Measurements from ENCODE around the gene SSUH2.

SSUH2 gene

DNA sequence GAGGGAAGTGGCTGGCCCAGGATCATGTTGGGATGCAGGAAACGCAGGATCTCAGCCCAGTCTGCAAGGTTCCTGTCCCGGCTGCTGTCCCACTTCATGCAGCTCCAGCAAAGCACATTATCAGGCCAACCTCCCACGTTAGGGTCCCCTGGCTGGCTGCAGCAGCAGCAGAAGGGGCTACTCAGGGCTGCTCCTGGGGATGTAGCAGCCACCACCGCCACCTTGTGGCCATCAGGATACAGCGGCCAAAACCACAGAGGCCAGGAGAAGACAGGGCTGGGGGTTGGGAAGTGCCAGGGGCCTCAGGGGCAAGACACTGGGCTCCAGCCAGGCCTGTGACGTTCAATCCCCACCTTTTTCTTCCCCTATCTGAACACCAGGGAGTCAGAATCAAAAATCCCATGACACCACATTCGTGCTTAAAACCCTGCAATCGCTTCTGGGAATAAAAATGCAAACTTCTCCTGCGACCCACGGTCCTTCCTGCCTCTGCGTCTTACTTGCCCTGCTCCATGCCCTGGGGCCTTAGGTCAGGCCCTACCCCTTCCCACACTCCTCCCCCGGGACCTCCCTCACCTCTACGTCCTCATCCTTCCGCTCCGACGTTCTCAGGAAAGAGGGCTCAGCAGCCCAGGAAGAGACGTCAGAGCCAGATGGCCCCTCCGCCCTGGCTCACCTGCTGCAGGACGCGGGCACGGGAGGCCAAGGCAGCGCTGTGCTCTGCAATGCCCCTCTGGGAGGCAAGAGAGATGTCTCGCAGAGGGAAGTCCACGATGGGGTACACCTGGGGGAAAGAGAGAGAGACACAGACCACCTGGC lies 21.5 kb downstream of the SSUH2 start:
- peak; percentile 65 for DNase-seq (ENCODE audit: insufficient read length, low spot score)
- no peak for TF ChIP-seq POLR2A (IDR thresholded peaks at IDR 0.05; ENCODE audit: low read depth, low read length)
- no peak for FAIRE-seq

DNA sequence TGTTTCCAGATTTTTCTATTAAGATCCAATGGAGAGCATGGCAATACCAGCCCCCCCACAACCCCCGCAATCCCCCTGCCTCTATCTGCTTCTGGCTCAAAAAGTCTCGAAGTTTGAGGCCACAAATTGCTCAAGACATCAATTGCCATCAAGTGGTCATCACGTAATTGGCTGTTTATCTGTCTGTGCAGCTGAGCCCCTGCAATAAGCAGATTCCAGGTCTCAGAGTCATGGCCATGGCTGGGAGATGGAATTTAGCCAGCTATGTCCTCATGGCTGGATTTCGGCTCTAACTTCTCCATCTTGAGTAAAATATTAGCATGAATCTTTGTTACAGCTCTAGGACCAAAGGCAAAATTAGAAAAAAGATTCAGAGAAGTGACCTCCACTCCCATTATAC lies 22.7 kb downstream of the SSUH2 start:
- FAIRE-seq (no peak), DNase-seq (ENCODE audit: insufficient read length, low spot score) (peak; percentile 34)
- no peak for TF ChIP-seq POLR2A (IDR thresholded peaks at IDR 0.05; ENCODE audit: low read depth, low read length)

DNA sequence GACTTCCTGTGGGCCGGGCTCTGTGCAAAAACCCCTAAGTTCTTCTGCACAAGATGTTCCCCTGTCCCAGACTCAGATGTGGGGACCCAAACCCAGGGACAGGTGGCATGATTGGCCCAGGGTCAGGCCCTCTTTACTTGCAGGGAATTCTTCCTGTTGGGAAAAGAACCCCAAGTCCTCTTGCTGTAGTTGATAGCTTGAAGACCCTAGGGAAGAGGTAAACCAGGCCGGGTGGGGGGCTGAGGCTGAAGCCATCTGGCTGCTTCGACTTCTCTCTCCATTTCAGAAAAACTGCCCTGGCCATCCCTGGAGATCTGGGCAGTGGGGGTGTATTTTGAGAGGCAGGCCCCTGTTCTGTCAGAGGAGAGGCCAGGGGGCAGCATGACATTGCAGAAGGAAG lies 23.5 kb downstream of the SSUH2 start:
- no peak for TF ChIP-seq POLR2A (IDR thresholded peaks at IDR 0.05; ENCODE audit: low read depth, low read length)
- DNase-seq (ENCODE audit: insufficient read length, low spot score): no peak
- FAIRE-seq: no peak

DNA sequence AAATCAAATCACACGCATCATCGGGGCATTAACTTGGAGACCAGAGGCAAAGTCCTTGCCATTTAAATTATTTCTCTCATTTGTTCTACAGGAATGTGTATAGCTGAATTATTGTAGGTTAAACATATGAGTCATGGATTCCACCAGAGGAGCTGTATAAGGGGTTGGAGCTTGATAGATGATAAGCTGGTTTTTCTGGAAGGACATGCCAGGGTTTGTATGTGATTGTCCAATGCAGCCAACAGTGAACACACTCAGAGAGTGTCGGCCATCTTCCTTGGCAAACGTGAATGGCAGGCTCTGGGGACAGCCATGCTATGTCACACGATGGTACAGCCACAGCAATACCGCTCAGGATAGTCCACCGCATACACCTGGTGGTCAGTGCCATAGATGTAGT lies 25.1 kb downstream of the SSUH2 start:
- TF ChIP-seq POLR2A (IDR thresholded peaks at IDR 0.05; ENCODE audit: low read depth, low read length): no peak
- FAIRE-seq (no peak), DNase-seq (ENCODE audit: insufficient read length, low spot score) (no peak)

DNA sequence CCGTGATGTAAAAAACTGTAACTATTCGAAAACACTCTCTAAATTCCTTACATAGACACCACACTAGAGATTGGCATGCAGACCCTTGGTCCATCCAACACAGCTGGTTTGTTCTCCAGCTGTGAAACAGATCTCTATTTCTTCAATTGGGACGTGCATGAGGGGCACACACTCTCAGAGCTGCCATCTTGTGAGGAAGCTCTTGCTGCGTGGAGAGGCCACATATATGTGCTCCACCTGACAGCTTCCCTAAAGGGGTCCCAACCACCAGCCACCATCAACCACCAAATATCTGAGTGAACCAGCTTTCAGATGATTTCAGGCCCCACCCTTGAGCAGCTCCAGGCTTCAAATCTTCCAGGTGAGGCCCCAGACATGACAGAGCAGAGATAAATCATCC lies 25.6 kb downstream of the SSUH2 start:
- DNase-seq (ENCODE audit: insufficient read length, low spot score) (no peak), FAIRE-seq (no peak)
- TF ChIP-seq POLR2A (IDR thresholded peaks at IDR 0.05; ENCODE audit: low read depth, low read length): no peak

DNA sequence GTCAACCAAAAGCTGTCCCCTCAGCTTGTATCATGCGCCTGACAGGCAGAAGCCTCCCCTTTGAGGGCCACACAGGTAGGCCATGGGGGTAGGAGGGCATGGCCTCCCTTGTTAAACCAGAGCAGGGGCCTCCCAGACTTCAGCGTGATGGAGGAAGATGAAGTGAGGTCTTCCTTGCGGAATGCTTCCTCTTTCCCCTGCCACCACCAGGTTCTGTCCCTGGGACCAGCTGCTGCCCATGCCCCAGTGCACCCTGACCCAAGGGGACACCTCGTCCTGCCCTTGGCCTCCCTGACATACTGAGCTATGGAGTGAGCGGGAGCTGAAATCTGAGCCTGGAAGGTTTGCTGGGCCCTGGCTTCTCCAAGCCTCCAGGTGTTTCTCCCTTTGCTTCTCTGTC lies 26.7 kb downstream of the SSUH2 start:
- no peak for TF ChIP-seq POLR2A (IDR thresholded peaks at IDR 0.05; ENCODE audit: low read depth, low read length)
- FAIRE-seq: no peak
- no peak for DNase-seq (ENCODE audit: insufficient read length, low spot score)

DNA sequence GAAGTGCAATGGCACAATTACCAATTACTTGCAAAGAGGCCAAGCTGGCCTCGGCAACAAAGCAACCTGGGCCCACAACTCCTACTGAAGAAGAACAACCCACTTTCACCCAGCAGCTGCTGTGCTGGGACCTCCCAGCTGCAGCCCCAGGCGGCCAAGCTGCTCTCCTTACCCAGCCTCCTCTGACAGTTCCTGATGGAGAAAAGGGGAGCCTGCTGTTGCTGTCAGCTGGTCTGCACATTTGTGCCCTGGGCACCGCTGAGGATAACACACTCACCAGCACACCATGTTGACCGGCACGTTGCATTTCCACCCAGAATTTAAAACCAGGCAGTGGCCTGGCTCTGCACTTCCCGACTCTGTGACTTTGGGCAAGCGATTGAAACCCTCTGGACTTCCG lies 33.6 kb downstream of the SSUH2 start:
- no peak for FAIRE-seq
- TF ChIP-seq POLR2A (IDR thresholded peaks at IDR 0.05; ENCODE audit: low read depth, low read length): no peak
- DNase-seq (ENCODE audit: insufficient read length, low spot score): no peak

DNA sequence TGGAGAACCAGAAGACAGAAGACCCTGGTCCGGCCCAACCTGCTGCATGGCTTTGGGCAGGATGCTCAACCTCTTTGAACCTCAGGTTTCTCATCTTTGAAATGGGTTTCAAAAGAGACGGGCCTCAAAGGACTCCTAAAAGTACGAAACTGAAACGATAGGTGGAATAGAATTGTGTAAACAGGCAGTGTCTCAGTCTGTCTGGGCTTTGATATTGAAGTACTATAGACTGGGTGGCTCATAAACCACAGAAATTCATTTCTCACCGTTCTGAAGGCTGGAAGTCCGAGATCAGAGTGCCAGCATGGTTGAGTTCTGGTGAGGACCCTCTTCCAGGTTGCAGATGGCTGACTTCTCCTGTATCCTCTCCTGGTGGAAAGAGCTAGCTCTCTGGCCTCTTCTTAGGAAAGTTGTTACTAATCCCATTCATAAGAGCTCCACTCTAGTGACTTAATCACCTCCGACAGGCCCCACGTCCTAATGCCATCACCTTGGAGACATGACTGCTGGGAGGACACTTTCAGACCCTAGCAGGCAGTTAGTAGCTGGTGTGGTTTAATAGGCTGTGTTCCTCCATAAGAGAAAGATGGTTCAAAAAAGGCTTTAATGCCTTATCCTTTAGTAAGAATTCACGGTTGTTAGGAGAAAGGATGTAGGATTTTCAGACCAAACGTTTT lies 35.7 kb downstream of the SSUH2 start:
- DNase-seq (ENCODE audit: insufficient read length, low spot score): no peak
- FAIRE-seq: no peak
- no peak for TF ChIP-seq POLR2A (IDR thresholded peaks at IDR 0.05; ENCODE audit: low read depth, low read length)

DNA sequence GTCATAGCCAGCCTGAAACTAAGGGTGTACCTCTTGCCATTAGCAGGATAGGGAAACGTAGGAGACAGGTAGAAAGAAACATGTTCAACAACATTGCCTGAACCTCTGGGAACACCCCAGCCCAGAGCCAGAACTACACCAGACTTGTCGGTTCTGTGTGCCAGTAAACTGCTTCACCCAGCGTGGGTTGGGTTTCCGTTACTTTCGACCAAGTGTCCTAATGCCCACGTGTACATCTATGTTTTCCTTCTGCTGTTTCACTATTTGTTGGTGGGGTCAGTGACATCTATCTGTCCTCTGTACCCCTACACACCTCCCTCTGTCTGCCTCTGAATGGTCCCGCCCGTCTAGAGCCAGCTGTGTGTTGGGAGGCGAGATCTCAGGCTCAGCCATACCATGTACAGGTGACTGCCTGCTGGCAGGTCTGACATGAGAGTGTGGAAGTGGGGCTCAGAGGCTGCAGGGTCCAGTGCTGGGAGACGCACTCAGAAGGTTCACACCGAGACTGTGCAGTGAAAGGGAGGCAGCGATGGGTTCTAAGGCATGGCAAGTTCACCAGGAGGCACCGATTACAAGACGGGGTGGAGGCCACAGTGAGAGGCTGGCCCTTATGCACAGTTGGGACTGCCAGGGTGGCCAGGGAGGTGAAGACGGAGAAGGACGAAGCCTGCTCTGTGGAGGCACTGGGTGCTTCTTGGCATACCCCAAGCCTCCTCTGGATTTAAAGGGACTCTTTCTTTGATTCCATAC lies 36.4 kb downstream of the SSUH2 start:
- no peak for DNase-seq (ENCODE audit: insufficient read length, low spot score)
- no peak for TF ChIP-seq POLR2A (IDR thresholded peaks at IDR 0.05; ENCODE audit: low read depth, low read length)
- FAIRE-seq: no peak

DNA sequence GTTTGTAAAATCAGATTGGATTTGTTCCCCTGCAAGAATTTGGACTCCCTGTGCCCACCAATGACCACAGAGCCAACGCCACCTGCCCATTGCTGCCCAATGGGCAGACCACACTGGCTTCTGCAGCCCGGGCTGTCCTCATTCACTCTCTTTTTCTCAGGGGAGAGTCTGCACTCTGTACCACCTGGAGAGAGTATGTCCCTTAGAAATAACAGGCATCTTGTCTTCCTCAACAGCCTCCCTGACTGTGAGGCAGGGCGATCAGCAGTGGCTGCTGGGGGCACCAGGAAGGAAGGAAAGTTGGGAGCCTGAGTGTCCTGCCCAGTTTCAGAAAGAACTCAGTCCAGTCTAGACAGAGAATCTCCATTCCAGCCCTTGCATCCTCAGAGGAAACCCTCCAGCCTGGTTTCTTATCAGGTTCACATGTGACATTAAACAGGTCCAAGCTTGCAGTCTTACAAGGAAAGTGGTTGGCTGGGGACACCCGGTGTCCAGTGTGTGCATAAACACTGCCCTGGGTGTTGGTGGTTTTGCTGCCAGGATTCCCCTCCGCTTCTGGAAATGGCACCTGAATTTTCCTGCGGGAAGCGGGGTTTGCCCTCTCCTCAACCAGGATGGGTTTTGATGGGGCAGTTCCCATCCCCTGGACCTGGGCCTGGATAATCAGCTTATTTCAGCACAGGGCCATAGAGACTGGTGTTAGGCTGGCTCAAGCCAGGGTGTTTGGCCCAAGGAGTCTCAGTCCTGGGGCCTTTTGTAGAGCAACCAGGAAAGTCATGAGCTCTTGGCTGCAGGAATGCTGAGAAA lies 37.2 kb downstream of the SSUH2 start:
- TF ChIP-seq POLR2A (IDR thresholded peaks at IDR 0.05; ENCODE audit: low read depth, low read length): no peak
- FAIRE-seq: no peak
- peak; percentile 44 for DNase-seq (ENCODE audit: insufficient read length, low spot score)

DNA sequence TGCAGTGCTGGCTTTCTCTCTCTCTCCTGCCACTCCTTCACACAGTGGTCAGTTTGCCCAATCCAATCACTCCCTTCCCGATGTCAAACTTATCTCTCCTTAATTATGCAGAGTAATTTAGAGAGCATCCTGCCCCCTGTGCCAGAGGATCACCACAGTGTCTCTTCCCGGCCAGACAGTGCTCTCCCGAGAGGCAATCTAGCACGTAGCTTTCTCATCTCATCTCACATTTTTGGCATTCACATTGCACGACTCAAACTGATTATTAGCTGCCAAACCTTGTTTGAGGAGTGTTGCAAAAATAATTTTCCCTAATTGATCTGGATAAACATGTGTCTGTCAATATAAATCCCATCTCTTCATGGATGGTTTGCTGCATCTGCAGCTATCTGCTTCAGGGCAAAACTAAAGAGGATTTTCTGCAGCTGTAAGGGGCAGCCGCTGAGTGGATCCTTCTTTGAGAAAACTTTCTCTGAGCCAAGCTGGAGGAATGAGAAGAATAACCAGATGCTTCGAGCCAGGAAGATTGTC lies 37.8 kb downstream of the SSUH2 start:
- no peak for DNase-seq (ENCODE audit: insufficient read length, low spot score)
- FAIRE-seq: no peak
- no peak for TF ChIP-seq POLR2A (IDR thresholded peaks at IDR 0.05; ENCODE audit: low read depth, low read length)

DNA sequence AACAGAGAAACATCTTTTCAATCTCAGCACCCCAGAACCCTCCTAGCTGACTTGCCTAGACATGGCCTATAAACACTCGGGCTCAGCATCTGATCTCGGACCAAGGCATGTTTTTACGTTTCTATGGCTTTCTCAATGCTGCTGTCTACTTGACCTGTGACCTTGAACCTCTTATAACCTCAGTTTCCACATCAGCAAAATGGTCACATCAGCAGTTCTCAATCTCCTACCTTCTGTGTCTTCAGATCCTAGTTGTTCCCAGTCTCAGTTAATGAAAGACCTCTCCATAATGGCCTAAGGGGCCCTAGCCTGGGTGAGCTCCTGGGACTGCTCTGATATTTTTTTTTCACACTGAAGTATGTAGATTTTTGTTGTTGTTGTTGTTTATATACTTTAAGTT lies 39.6 kb downstream of the SSUH2 start:
- no peak for FAIRE-seq
- no peak for DNase-seq (ENCODE audit: insufficient read length, low spot score)
- TF ChIP-seq POLR2A (IDR thresholded peaks at IDR 0.05; ENCODE audit: low read depth, low read length): no peak

DNA sequence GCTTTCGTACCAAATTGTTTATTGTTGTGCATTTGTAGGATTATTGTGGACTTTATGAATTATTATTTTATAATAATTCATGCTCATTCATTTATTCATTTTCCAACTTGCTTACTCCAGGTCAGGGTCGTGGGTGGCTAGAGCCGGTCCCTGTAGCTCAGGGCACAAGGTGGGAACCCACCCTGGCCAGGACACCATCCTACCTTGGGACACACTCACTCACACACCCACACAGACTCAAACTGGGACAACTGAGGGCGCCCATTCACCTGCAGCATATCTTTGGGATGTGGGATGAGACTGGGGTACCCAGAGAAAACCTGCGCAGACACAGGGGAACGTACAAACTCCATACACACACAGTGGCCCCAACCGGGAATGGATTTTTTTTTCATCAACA lies 40.6 kb downstream of the SSUH2 start:
- DNase-seq (ENCODE audit: insufficient read length, low spot score) (no peak), FAIRE-seq (no peak)
- TF ChIP-seq POLR2A (IDR thresholded peaks at IDR 0.05; ENCODE audit: low read depth, low read length): no peak

Data from H54 (cell line).